Measurements from ENCODE around the gene LASP1.
"Not testable (repeated sequence)": the region's sequence is repeated elsewhere in the genome, so short reads cannot be mapped to it uniquely, and the experiment has no call there.

LASP1 gene

DNA sequence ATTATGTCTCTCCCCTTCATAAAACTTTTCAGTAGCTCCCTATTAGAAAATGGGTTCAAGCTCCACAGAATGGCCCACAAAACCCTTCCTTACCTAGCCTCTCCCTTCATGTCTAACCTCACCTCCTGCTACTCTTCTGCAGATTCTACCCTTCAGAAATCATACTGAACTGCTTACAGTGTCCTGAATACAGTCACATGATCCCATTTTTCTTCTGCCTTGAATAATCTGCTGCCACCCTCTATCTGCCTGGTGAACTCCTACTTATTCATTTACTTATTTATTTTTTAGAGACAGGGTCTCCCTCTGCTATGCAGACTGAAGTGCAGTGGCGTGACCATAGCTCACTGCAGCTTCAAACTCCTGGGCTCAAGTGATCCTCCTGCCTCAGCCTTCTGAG is 70.5 kb downstream of the LASP1 start:
- no peak for DNase-seq

DNA sequence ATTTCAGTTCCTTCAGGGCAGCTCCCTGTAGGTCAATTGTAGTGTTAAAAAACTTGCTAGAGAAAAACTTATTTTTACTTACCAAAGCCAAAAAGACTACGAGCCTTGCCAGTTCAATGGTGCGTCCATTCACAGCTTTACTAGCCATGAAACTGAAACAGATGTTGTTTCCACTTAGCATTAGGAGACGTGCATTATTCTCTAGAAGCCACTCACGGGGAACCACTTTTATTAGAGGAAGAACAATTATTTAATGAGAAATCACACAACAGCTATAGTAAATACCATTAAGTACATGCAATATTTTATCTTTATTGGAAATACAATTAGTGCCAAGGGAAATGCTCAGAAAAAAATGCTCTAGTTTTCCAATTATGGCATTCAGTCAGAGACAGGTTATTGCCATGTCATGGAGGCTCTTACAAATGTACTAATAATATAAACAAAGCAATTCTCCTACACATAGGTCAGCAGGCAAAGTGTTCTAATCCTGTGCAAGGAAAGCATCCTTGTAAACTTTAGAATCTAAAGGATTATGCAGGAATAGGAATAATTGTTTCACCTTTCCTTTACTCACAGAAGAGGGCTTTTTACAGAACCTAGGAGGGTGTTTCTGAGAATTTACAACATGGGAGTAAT is 73.0 kb downstream of the LASP1 start:
- no peak for DNase-seq

DNA sequence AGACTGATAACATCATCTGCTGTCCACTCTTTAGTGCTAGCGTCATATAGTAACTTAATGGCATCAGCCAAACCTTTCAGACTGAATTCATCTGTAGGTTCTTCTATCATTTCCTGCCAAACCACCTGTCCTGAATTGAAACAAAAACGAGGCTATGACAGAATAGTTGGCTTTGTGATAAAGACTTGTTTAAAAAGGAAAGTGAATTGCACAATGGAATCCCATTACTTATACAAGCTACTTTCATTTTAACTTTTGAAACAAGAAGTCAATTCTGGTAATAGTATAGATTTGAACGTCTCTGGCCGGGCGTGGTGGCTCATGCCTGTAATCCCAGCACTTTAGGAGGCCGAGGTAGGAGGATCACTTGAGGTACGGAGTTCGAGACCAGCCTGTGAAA is 73.7 kb downstream of the LASP1 start:
- DNase-seq: peak; percentile 71

DNA sequence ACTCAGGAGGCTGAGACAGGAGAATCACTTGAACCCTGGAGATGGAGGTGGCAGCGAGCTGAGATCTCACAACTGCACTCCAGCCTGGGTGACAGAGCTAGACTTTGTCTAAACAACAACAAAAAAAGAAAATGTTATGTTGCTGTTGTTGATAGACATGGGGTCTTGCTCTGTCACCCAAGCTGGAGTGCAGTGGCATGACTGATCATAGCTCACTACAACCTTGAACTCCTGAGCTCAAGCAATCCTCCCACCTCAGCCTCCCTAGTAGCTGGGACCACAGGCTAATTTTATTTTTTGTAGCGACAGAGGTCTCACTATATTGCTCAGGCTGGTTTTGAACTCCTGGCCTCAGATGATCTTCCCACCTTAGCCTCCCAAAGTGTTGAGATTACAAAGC is 77.3 kb downstream of the LASP1 start:
- no peak for DNase-seq

DNA sequence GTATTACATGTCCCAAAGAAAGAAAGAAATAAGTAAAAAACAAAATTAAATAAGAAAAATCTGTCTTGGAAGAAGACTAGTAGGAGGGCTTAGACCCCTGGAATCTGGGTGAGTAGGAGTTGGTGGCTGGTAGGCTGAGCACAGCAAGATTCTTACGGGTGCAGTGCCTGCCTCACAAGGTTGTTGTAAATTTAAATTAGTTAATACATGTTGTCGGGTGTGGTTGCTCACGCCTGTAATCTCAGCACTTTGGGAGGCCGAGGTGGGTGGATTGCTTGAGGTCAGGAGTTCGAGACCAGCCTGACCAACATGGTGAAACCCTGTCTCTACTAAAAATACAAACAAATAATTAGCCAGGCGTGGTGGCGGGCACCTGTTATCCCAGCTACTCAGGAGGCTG is 83.9 kb downstream of the LASP1 start:
- DNase-seq: not testable (repeated sequence)

DNA sequence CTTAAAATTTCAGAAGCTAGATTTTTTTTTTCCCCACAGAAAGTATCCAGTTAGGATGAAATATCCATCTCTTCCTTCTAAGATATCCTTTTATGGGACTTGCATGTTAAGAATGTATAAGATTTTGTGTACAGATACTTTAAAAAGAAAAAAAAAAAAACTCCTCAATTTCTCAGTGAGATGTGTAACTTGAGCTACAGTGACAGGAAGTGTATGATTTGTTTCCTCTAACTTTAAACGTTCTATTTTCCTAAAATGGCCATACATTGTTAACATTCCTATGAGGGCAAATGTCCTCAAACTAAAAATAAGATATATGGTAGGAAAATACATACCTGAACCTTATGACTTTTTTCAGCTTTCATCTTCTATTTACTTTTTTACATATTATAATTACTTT is 88.5 kb downstream of the LASP1 start:
- DNase-seq: no peak

DNA sequence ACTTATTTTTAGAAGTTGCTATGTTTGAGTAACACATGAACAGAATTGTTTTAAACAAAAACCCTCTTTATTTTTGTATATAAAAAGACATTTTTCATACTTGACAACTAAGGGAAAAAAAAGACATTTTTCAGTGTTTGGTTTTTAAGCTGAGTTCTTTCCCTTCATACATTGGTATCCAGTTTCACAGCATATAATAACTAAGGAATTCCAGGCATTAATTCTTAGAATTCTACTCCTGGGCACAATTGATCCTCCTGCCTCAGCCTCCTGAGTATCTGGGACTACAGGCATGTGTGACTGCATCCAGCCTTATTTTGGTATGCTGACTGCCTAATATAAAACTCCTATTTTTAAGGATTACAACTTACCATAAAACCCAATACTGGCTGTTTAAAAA is 88.9 kb downstream of the LASP1 start:
- no peak for DNase-seq

DNA sequence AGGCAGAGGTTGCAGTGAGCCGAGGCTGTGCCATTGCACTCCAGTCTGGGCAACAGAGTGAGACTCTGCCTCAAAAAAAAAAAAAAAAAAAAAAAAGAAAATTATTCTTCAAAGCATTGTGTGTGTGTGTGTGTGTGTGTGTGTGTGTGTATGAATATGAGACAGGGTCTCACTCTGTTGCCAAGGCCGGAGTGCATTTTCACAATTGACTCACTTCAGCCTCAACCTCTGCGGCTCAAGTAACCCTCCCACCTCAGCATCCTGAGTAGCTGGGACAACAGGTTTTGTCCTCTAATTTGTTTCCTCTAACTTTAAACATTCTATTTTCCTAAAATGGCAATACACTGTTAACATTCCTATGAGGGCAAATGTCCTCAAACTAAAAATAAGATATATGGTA is 89.7 kb downstream of the LASP1 start:
- DNase-seq: no peak

DNA sequence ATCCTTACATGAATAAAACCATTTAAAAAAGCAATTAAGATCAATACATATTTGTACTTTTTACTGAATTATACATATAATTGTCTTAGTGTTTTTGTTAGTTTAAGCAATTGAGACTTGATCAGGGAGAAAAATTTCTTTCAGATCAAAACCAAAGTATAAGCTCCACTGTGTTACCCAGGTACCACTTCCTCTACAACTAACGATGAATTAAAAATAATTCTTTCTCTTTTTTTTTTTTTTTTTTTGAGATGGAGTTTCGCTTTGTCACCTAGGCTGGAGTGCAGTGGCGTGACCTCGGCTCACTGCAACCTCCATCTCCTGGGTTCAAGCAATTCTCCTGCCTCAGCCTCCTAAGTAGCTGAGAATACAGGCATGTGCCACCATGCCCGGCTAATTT is 90.5 kb downstream of the LASP1 start:
- DNase-seq: no peak

DNA sequence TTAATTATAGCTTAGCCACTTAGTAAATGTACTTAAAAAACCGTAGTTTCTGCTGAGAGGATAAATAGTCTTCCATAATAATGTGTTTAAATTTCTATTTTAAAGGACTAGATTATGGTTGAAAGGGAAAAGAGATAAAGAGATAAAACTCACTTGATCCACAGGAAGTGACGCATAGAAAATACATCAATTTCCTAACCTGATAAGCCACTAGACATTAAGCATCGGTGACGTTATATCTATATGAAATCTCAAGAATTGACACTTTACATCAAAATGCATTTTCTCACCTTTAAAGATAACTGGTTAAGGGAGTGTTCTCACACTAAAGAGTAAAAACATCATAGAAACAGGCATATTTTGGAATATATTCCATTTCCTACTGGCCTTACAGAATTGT is 91.6 kb downstream of the LASP1 start:
- no peak for DNase-seq

DNA sequence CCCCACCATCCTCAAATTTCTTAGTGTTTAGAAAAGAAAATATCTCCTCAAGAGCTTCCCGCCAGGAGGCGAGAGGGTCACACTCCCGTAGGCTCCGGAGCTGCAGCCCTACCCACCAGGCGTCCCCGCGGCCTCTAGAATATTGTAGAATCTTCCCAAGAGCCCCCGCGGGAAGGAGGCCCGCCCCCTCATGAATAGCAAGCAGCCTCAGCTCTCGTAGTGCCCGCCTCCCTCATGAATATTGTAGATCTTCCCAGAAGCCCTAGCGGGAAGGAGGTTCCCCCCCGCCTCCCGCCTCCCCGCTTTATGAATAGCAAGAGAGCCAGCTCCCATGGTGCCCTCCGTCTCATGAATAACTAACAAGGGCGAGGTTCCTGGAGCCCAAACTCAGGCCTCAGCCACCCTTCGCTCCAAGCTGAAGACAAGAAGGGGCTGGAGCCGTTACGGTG is 97.5 kb downstream of the LASP1 start, which contains the start of gene FBXO47:
FBXO47 (minus strand) TSS at position 114 of the 449 bp plus-strand sequence. CDS start 4,378 bp downstream, outside the sequence.
- DNase-seq: peak; percentile 72

DNA sequence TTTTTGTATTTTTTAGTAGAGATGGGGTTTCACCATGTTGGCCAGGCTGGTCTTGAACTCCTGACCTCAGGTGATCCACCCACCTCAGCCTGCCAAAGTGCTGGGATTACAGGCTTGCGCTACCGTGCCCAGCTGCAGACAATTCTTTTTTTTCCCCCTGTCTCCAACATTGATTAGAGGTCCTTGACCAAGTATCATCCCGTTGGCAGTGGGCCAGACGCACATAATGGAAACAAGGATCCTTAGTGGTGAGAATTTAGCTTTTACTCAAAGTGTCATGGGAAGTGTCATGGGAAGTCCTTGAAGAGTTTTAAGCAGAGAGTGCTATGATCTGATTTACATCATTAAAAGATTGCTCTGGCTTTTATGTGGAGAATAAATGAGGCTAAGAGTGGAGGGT is 99.4 kb downstream of the LASP1 start:
- no peak for DNase-seq

DNA sequence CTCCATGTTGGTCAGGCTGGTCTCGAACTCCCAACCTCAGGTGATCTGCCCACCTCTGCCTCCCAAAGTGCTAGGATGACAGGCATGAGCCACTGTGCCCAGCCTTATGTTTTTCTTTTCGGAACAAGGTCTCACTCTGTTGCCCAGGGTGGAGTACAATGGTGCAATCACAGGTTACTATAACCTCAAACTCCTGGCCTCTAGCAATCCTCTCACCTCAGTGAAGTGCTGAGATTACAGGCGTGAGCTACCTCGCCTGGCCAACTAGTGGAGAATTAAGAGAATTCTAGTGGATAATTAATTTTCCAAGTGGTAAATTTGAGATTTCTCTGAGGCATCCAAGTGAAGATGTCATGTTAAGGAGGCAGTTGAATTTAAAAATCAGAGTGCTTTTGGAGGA is 100.3 kb downstream of the LASP1 start:
- DNase-seq: no peak

DNA sequence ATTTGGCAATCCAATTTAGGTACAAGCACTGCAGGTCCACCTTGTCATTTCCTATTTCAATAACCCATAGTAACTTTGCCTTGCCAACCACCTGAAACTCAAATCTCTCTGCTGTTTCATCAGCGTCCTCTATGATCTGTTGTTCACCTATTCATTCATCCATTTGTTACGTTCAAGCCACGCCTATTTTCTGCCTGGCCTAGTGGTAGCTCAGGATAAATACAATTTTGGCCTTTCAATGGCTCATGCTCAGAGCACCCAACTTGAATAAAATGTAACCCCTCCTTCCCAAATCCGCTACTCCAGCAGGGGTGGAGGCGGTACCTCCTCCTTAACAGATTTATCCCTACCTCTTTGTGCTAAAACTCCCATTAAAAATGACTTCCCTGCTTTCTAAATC is 100.9 kb downstream of the LASP1 start:
- no peak for DNase-seq
